ENCODE data around the gene RANGAP1.

Gene RANGAP1

DNA sequence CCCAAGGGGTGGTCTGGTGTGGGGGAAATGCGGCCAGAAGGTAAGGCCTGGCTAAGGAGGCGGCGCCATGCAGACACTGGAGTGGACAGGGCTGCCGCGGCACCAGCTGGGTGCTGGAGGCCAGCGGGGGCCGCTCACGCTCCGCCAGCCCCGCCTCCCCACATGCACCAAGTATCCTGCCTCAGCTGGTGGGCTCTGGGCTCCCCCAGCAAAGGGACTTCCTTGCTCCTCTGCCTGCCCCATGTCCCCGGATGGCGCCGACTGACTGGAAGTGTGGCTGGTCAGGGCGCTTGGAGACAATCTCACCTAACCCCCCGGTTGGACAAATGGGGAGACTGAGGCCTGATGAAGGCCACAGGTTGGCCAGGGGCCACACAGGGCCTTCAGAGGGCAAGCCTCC, 37.7 kb downstream of the RANGAP1 start:
- Histone ChIP-seq H3K27me3 (ENCODE audit: control insufficient read depth in 1 of 2, insufficient read depth in 2 of 2, low read length in 2 of 2) (no peaks in the 10 kb centered on the region), H3K36me3 (ENCODE audit: control insufficient read depth in 1 of 2, insufficient read depth in 2 of 2, low read length in 2 of 2) (peaks cover 41 to 80% of the 10 kb centered on the region in 2 donors), H3K4me1 (ENCODE audit: control insufficient read depth in 1 of 2, insufficient read depth in 2 of 2, low read length in 2 of 2) (no peaks in the 10 kb centered on the region), H3K9ac (ENCODE audit: low read depth in 1 of 2, low read length in 2 of 2) (no peak overlapping the region), H3K4me3 (ENCODE audit: low read depth in 1 of 2, low read length in 2 of 2) (no peak overlapping the region), H3K27ac (ENCODE audit: low read depth, low read length) (no peak overlapping the region), H3K9me3 (ENCODE audit: control insufficient read depth in 1 of 2, low read length in 2 of 2) (no peaks in the 10 kb centered on the region)

GRCh38 chr22:41247703-41248102, 38.3 kb downstream of the RANGAP1 start:
- Histone ChIP-seq H3K4me1 (ENCODE audit: control insufficient read depth in 1 of 2, insufficient read depth in 2 of 2, low read length in 2 of 2) (no peaks in the 10 kb centered on the region), H3K27ac (ENCODE audit: low read depth, low read length) (no peak overlapping the region), H3K36me3 (ENCODE audit: control insufficient read depth in 1 of 2, insufficient read depth in 2 of 2, low read length in 2 of 2) (peaks cover 36 to 73% of the 10 kb centered on the region in 2 donors), H3K27me3 (ENCODE audit: control insufficient read depth in 1 of 2, insufficient read depth in 2 of 2, low read length in 2 of 2) (no peaks in the 10 kb centered on the region), H3K4me3 (ENCODE audit: low read depth in 1 of 2, low read length in 2 of 2) (no peak overlapping the region), H3K9ac (ENCODE audit: low read depth in 1 of 2, low read length in 2 of 2) (no peak overlapping the region), H3K9me3 (ENCODE audit: control insufficient read depth in 1 of 2, low read length in 2 of 2) (no peaks in the 10 kb centered on the region)

- H3K27me3 ChIP-seq (ENCODE audit: control insufficient read depth in 1 of 2, insufficient read depth in 2 of 2, low read length in 2 of 2): no peaks in the 10 kb centered on the region
- no peak overlapping the region for H3K4me3 ChIP-seq (ENCODE audit: low read depth in 1 of 2, low read length in 2 of 2)
- H3K36me3 ChIP-seq (ENCODE audit: control insufficient read depth in 1 of 2, insufficient read depth in 2 of 2, low read length in 2 of 2): peaks cover 24 to 57% of the 10 kb centered on the region in 2 donors
- no peak overlapping the region for H3K9ac ChIP-seq (ENCODE audit: low read depth in 1 of 2, low read length in 2 of 2)
- H3K27ac ChIP-seq (ENCODE audit: low read depth, low read length): no peak overlapping the region
- H3K9me3 ChIP-seq (ENCODE audit: control insufficient read depth in 1 of 2, low read length in 2 of 2): no peaks in the 10 kb centered on the region
- no peaks in the 10 kb centered on the region for H3K4me1 ChIP-seq (ENCODE audit: control insufficient read depth in 1 of 2, insufficient read depth in 2 of 2, low read length in 2 of 2)
Observed at GRCh38 chr22:41245917-41246499, 40.0 kb downstream of the RANGAP1 start.

DNA sequence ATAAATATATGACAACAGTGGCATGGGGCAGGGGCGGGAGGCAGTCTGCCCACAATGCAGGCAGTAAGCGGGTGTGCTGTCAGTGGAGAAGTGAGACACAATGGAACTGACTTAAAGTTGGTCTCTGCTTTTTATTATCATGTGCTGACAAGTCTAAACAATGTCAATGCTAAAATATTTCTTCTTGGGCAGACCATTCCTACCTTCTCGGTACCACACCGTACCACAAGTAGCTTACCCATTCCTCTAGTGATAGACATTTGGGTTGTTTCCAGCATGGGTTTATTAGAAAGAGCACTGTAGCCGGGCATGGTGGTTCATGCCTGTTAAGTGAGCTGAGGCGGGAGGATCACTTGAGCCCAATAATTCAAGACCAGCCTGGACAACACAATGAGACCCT, 42.6 kb downstream of the RANGAP1 start:
- no peaks in the 10 kb centered on the region for H3K4me1 ChIP-seq (ENCODE audit: control insufficient read depth in 1 of 2, insufficient read depth in 2 of 2, low read length in 2 of 2)
- no peak overlapping the region for H3K27ac ChIP-seq (ENCODE audit: low read depth, low read length)
- no peak overlapping the region for H3K4me3 ChIP-seq (ENCODE audit: low read depth in 1 of 2, low read length in 2 of 2)
- no peak overlapping the region for H3K9ac ChIP-seq (ENCODE audit: low read depth in 1 of 2, low read length in 2 of 2)
- H3K36me3 ChIP-seq (ENCODE audit: control insufficient read depth in 1 of 2, insufficient read depth in 2 of 2, low read length in 2 of 2): peaks cover under 1 to 31% of the 10 kb centered on the region in 2 donors
- no peaks in the 10 kb centered on the region for H3K9me3 ChIP-seq (ENCODE audit: control insufficient read depth in 1 of 2, low read length in 2 of 2)
- H3K27me3 ChIP-seq (ENCODE audit: control insufficient read depth in 1 of 2, insufficient read depth in 2 of 2, low read length in 2 of 2): no peaks in the 10 kb centered on the region

DNA sequence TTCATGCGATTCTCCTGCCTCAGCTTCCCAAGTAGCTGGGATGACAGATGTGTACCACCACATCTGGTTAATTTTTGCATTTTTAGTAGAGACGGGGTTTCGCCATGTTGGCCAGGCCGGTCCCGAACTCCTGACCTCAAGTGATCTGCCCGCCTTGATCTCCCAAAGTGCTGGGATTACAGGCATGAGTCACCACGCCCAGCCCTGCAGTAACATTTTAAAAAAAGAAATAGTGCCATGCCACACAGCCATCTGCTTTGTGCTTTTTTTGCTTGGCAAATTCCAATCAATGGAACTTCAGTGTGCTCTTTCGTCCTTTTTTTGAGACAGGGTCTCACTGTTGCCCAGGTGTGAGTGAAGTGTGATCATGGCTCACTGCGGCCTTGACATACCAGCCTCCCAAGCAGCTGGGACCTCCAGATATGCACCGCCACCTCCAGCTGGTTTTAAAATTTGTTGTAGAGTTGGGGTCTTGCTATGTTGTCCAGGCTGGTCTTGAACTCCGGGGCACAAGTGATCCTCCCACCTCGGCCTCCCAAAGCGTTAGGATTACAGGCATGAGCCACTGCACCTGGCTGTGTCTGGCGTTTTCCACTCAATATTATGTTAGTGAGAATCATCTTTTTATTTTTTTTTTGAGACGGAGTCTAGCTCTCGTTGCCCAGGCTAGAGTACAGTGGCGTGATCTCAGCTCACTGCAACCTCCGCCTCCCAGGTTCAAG, 43.4 kb downstream of the RANGAP1 start:
- Histone ChIP-seq H3K9ac (ENCODE audit: low read depth in 1 of 2, low read length in 2 of 2) (no peak overlapping the region), H3K27ac (ENCODE audit: low read depth, low read length) (no peak overlapping the region), H3K36me3 (ENCODE audit: control insufficient read depth in 1 of 2, insufficient read depth in 2 of 2, low read length in 2 of 2) (peaks cover 0 to 23% of the 10 kb centered on the region in 2 donors), H3K4me1 (ENCODE audit: control insufficient read depth in 1 of 2, insufficient read depth in 2 of 2, low read length in 2 of 2) (no peaks in the 10 kb centered on the region), H3K27me3 (ENCODE audit: control insufficient read depth in 1 of 2, insufficient read depth in 2 of 2, low read length in 2 of 2) (no peaks in the 10 kb centered on the region), H3K9me3 (ENCODE audit: control insufficient read depth in 1 of 2, low read length in 2 of 2) (no peaks in the 10 kb centered on the region), H3K4me3 (ENCODE audit: low read depth in 1 of 2, low read length in 2 of 2) (no peak overlapping the region)

DNA sequence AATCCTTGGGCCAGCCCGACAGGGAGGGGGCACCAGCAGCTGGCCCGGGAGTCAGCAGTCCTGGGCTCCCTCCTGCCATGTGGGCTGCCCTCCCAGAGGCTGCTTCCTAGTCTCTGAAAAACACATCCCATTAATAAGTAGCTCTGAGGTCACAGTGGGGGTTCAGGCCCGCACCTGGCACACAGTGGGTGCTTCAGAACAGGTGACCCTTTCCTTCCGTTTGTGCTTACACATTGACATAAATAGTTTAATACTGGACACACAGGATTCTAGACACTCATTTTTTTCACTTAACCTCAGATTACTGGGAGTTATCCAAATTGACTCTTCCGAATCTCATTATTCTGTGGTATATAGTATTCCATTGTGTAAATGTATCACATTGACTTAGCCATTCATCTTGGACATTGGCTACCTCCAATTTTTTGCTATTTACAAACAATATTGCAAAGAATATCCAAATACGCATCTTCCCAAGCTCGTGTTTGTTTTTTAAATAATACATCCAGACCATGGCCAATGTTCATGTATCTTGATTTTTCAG, 44.8 kb downstream of the RANGAP1 start:
- Histone ChIP-seq H3K27me3 (ENCODE audit: control insufficient read depth in 1 of 2, insufficient read depth in 2 of 2, low read length in 2 of 2) (no peaks in the 10 kb centered on the region), H3K4me1 (ENCODE audit: control insufficient read depth in 1 of 2, insufficient read depth in 2 of 2, low read length in 2 of 2) (peaks cover 7 to 8% of the 10 kb centered on the region in 2 donors), H3K9me3 (ENCODE audit: control insufficient read depth in 1 of 2, low read length in 2 of 2) (no peaks in the 10 kb centered on the region), H3K36me3 (ENCODE audit: control insufficient read depth in 1 of 2, insufficient read depth in 2 of 2, low read length in 2 of 2) (peaks cover 0 to 12% of the 10 kb centered on the region in 2 donors), H3K27ac (ENCODE audit: low read depth, low read length) (no peak overlapping the region), H3K9ac (ENCODE audit: low read depth in 1 of 2, low read length in 2 of 2) (no peak overlapping the region), H3K4me3 (ENCODE audit: low read depth in 1 of 2, low read length in 2 of 2) (no peak overlapping the region)

DNA sequence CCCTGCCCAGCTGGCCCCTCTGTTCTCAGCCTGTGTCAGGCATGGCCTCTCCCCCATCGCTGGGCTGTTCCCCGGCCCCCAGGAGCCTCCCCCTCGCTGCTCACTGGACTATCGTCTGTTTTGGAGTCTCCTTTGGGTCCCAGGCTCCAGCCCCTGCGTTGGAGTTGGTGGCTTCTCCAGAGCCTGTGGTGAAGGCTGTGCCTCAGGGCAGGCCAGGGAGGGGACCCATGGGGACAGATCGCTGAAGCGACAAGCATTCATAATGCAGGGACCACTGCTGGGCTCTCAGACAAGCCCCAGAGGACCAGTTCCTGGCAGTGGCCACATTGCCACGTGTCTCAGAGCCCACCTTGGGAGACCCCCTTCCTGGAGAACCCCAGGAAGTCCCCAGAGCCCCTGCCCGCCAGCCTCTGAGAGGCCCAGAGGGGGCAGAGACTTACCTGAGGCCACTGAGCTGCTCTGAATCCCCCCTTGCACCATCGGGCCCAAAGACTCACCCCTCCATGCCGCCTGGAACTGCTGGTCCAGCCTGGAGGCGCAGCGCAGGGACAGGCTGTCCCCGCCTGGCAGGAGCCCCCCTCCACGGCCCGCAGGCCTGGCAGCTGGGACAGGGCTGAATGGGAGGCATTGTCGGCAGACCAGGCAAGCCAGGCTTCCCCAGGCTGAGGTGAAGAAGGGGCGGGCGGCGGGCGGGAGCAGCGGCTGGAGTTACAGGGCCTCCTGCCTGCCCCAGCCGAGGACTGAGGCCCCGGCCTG, 45.4 kb downstream of the RANGAP1 start, which contains the start of gene CHADL:
CHADL (minus strand) TSS at position 555 of the 756 bp plus-strand sequence; CDS start at position 505, 50 bp downstream.
- H3K9me3 ChIP-seq (ENCODE audit: control insufficient read depth in 1 of 2, low read length in 2 of 2): no peaks in the 10 kb centered on the region
- H3K4me3 ChIP-seq (ENCODE audit: low read depth in 1 of 2, low read length in 2 of 2): no peak within 1 kb of the TSS

DNA sequence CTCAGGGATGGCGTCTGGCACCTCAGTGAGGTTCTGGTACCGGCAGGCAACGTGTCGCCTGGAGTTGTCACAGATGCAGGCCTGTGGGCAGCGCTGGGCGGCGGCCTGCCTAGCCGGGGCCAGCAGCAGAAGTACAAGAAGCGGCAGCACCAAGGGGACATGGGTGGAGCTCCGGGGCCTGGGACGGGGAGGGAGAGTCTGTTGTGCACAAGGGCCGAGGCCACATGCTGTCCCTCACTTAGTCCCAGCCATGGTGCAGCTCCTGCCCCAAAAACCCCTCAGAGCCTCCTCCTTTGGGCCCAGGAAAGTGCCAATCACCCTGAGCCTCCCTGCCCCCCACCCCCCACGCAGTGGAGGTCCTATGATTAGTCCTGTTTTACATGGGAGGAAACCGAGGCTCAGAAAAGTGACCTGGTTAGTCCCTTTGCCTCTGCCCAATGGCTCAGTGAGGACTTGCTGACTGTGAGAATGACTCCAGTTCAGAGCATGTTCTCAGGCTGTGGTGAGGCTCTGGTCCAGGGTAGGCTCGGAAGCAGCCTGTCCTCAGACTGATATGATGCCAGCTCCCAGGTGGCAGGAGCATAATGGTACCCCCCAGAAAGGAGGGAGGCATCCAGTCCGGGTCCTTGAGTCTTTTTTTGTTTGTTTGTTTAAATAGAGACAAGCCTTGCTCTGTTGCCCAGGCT, 46.4 kb downstream of the RANGAP1 start:
- no peaks in the 10 kb centered on the region for H3K36me3 ChIP-seq (ENCODE audit: control insufficient read depth in 1 of 2, insufficient read depth in 2 of 2, low read length in 2 of 2)
- no peaks in the 10 kb centered on the region for H3K9me3 ChIP-seq (ENCODE audit: control insufficient read depth in 1 of 2, low read length in 2 of 2)
- no peak overlapping the region for H3K27ac ChIP-seq (ENCODE audit: low read depth, low read length)
- no peak overlapping the region for H3K4me3 ChIP-seq (ENCODE audit: low read depth in 1 of 2, low read length in 2 of 2)
- H3K9ac ChIP-seq (ENCODE audit: low read depth in 1 of 2, low read length in 2 of 2): no peak overlapping the region
- H3K4me1 ChIP-seq (ENCODE audit: control insufficient read depth in 1 of 2, insufficient read depth in 2 of 2, low read length in 2 of 2): peaks cover 7 to 8% of the 10 kb centered on the region in 2 donors
- no peaks in the 10 kb centered on the region for H3K27me3 ChIP-seq (ENCODE audit: control insufficient read depth in 1 of 2, insufficient read depth in 2 of 2, low read length in 2 of 2)

More for the DNA sequence above, 45.4 kb downstream of the RANGAP1 start, which contains the start of gene CHADL:
- no peaks in the 10 kb centered on the region for H3K27me3 ChIP-seq (ENCODE audit: control insufficient read depth in 1 of 2, insufficient read depth in 2 of 2, low read length in 2 of 2)
- no peak within 1 kb of the TSS for H3K9ac ChIP-seq (ENCODE audit: low read depth in 1 of 2, low read length in 2 of 2)
- H3K4me1 ChIP-seq (ENCODE audit: control insufficient read depth in 1 of 2, insufficient read depth in 2 of 2, low read length in 2 of 2): peaks cover 7 to 8% of the 10 kb centered on the region in 2 donors
- no peak within 1 kb of the TSS for H3K27ac ChIP-seq (ENCODE audit: low read depth, low read length)
- peaks cover 0 to 5% of the 10 kb centered on the region in 2 donors for H3K36me3 ChIP-seq (ENCODE audit: control insufficient read depth in 1 of 2, insufficient read depth in 2 of 2, low read length in 2 of 2)

- no peak overlapping the region for H3K4me3 ChIP-seq (ENCODE audit: low read depth in 1 of 2, low read length in 2 of 2)
- H3K4me1 ChIP-seq (ENCODE audit: control insufficient read depth in 1 of 2, insufficient read depth in 2 of 2, low read length in 2 of 2): peaks cover 7 to 8% of the 10 kb centered on the region in 2 donors
- no peaks in the 10 kb centered on the region for H3K36me3 ChIP-seq (ENCODE audit: control insufficient read depth in 1 of 2, insufficient read depth in 2 of 2, low read length in 2 of 2)
- no peak overlapping the region for H3K27ac ChIP-seq (ENCODE audit: low read depth, low read length)
- H3K9ac ChIP-seq (ENCODE audit: low read depth in 1 of 2, low read length in 2 of 2): no peak overlapping the region
- H3K9me3 ChIP-seq (ENCODE audit: control insufficient read depth in 1 of 2, low read length in 2 of 2): no peaks in the 10 kb centered on the region
- H3K27me3 ChIP-seq (ENCODE audit: control insufficient read depth in 1 of 2, insufficient read depth in 2 of 2, low read length in 2 of 2): no peaks in the 10 kb centered on the region
Observed at GRCh38 chr22:41238570-41239442, 47.2 kb downstream of the RANGAP1 start.

Measured in duodenal mucosa (tissue), 2 donors.